Fibroblast of lung (primary cell): ENCODE measurements around the gene FAM174B. TPM values are rescaled to one million over a fixed set of nuclear protein-coding genes. Genes with fewer than 3 reads are reported as not detected.

ENCODE experiments used
- DNase-seq, 2 donors: peaks; one replicate each; pipeline versions ENCODE4 v3.0.0 to v3.0.0-alpha.2; 2010; ENCODE audit warnings: low read depth in 2 of 2
- H2AFZ ChIP-seq: 2 replicates; pipeline ENCODE4 v1.5.1; 2012; ENCODE audit warnings: low read length, control low read depth, inconsistent platforms
- H3K27ac ChIP-seq: 2 replicates; pipeline ENCODE4 v1.5.1; 2011; ENCODE audit warnings: low read length, control low read depth; ENCODE audit not compliant: insufficient read depth
- H3K27me3 ChIP-seq: 2 replicates; pipeline ENCODE4 v1.5.1; 2011; ENCODE audit warnings: mild to moderate bottlenecking, low read length; ENCODE audit not compliant: control insufficient read depth, insufficient read depth
- H3K36me3 ChIP-seq: 2 replicates; pipeline ENCODE4 v1.5.1; 2011; ENCODE audit warnings: low read length; ENCODE audit not compliant: control insufficient read depth, insufficient read depth
- H3K4me1 ChIP-seq: 2 replicates; pipeline ENCODE4 v1.5.1; 2011; ENCODE audit warnings: low read length; ENCODE audit not compliant: control insufficient read depth, insufficient read depth; ENCODE audit errors: extremely low read depth
- H3K4me2 ChIP-seq: 2 replicates; pipeline ENCODE4 v1.5.1; 2011; ENCODE audit warnings: low read length, control low read depth; ENCODE audit not compliant: insufficient read depth; ENCODE audit errors: extremely low read depth
- H3K4me3 ChIP-seq, 4 experiments: fragments of 200-600 bp in 1 of 4; sonication (generic) in 1 of 4; replicated peaks in 1 of 4; 2 replicates each; pipeline ENCODE4 v1.5.1; 2011 to 2016; ENCODE audit warnings: low read length in 4 of 4, low read depth in 3 of 4, mild to moderate bottlenecking in 3 of 4, control low read depth in 2 of 4, inconsistent platforms in 1 of 4, mixed read lengths in 1 of 4; ENCODE audit not compliant: insufficient read depth in 1 of 4; ENCODE audit errors: control extremely low read depth in 1 of 4
- H3K79me2 ChIP-seq: 2 replicates; pipeline ENCODE4 v1.5.1; 2012; ENCODE audit warnings: mild to moderate bottlenecking, low read length, inconsistent platforms; ENCODE audit not compliant: control insufficient read depth, insufficient read depth
- H3K9ac ChIP-seq: 2 replicates; pipeline ENCODE4 v1.5.1; 2011; ENCODE audit warnings: mild to moderate bottlenecking, low read length, control low read depth; ENCODE audit not compliant: insufficient read depth
- H3K9me3 ChIP-seq: 2 replicates; pipeline ENCODE4 v1.5.1; 2012; ENCODE audit warnings: low read depth, low read length; ENCODE audit not compliant: control insufficient read depth, insufficient read depth
- H4K20me1 ChIP-seq: 2 replicates; pipeline ENCODE4 v1.5.1; 2011; ENCODE audit warnings: low read length; ENCODE audit not compliant: control insufficient read depth, insufficient read depth; ENCODE audit errors: extremely low read depth
- CTCF ChIP-seq, 2 donors: IDR thresholded peaks in 1 of 2; conservative IDR thresholded peaks in 1 of 2; 1 replicate in 1 of 2; 2 replicates in 1 of 2; pipeline ENCODE4 v1.5.1; 2011 to 2012; ENCODE audit warnings: low read length in 2 of 2, control low read depth in 1 of 2, inconsistent platforms in 1 of 2, low read depth in 1 of 2, mild to moderate bottlenecking in 1 of 2
- EZH2 ChIP-seq: IDR thresholded peaks from 2 replicates; pipeline ENCODE4 v1.5.1; 2012; ENCODE audit warnings: low read length, control low read depth, mild to moderate bottlenecking; ENCODE audit errors: missing control alignments
- polyA plus RNA-seq, 2 donors: library from polyadenylated mRNA; depleted of rRNA in 1 of 2; stranded (reverse) in 1 of 2; unstranded in 1 of 2; fragments of >200 nt; gene quantifications; 2 replicates each; pipeline ENCODE4 v1.2.1, GENCODE V29; 2011 to 2012; ENCODE audit warnings: missing spikeins in 1 of 2
- total RNA-seq: library from RNA; depleted of rRNA; stranded (reverse); fragments of >200 nt; gene quantifications from 2 replicates; pipeline ENCODE4 v1.2.1, GENCODE V29; 2014

The FAM174B gene
- total and polyA plus RNA-seq, 2 donors (not counting 1 experiment from before 2014, with no cell fraction given) = 0.87 to 2.8 TPM

- H3K36me3 ChIP-seq = no peaks in the 10 kb centered on the region
- H4K20me1 ChIP-seq = no peaks in the 10 kb centered on the region
- H3K79me2 ChIP-seq = no peaks in the 10 kb centered on the region
- no peak overlapping the region for H3K9ac ChIP-seq
- H3K4me3 ChIP-seq = no peak overlapping the region
- no peaks in the 10 kb centered on the region for H3K9me3 ChIP-seq
- DNase-seq = peak; percentile 68 to 89
- TF ChIP-seq CTCF (conservative IDR thresholded peaks at IDR 0.05 in 1 of 2, IDR thresholded peaks at IDR 0.05 in 1 of 2; ENCODE audit: low read depth in 1 of 2, low read length in 2 of 2) (no peak), EZH2 (no peak)
- no peaks in the 10 kb centered on the region for H3K4me1 ChIP-seq
- H3K4me2 ChIP-seq = no peak overlapping the region
- H3K27me3 ChIP-seq = no peaks in the 10 kb centered on the region
- H2AFZ ChIP-seq = no peak overlapping the region
- H3K27ac ChIP-seq = no peak overlapping the region
Measured at GRCh38 chr15:92619145-92620101, 36.2 kb downstream of the FAM174B start.

GRCh38 chr15:92617549-92618520 is 37.7 kb downstream of the FAM174B start:
- Histone ChIP-seq H3K4me3 (no peak overlapping the region), H4K20me1 (no peaks in the 10 kb centered on the region), H3K27ac (no peak overlapping the region), H3K4me2 (no peak overlapping the region), H3K4me1 (no peaks in the 10 kb centered on the region), H3K27me3 (no peaks in the 10 kb centered on the region), H3K9me3 (no peaks in the 10 kb centered on the region), H3K9ac (no peak overlapping the region), H3K36me3 (no peaks in the 10 kb centered on the region), H3K79me2 (no peaks in the 10 kb centered on the region), H2AFZ (no peak overlapping the region)
- TF ChIP-seq EZH2 (no peak), CTCF (conservative IDR thresholded peaks at IDR 0.05 in 1 of 2, IDR thresholded peaks at IDR 0.05 in 1 of 2; ENCODE audit: low read depth in 1 of 2, low read length in 2 of 2) (no peak)
- peak; percentile 87 to 93 for DNase-seq
